Measurements from ENCODE around the gene DPM3. TPM values are rescaled to one million over a fixed set of nuclear protein-coding genes. Genes with fewer than 3 reads are reported as not detected.

Gene DPM3
- total and polyA plus RNA-seq, 2 of the 13 experiments (the other 11 are each of a cell fraction or from before 2014, with no cell fraction given) = 23.2 to 53.4 TPM

GRCh38 chr1:155128755-155129473, 11.4 kb downstream of the DPM3 start (continued):
- TF ChIP-seq TRIM22 (IDR thresholded peaks at IDR 0.05) (no peak), KLF15 (CRISPR knock-in tag; IDR thresholded peaks at IDR 0.05; ENCODE audit: borderline replicate concordance) (no peak), NCOA2 (CRISPR knock-in tag; IDR thresholded peaks at IDR 0.05) (peak; percentile 78), ZNF704 (CRISPR knock-in tag; IDR thresholded peaks at IDR 0.05; ENCODE audit: borderline replicate concordance) (no peak), ZNF431 (CRISPR knock-in tag; IDR thresholded peaks at IDR 0.05; ENCODE audit: borderline replicate concordance, low read depth) (peak; percentile 23; the same call in 1 of the 2 replicates), PBX3 (CRISPR knock-in tag; IDR thresholded peaks at IDR 0.05; ENCODE audit: borderline replicate concordance) (no peak), ZNF589 (CRISPR knock-in tag; conservative IDR thresholded peaks at IDR 0.05) (no peak), MYPOP (CRISPR knock-in tag; IDR thresholded peaks at IDR 0.05) (peak; percentile 26; the same call in 1 of the 2 replicates), NFE2L1 (CRISPR knock-in tag; IDR thresholded peaks at IDR 0.05; ENCODE audit: borderline replicate concordance) (no peak), FOXA1 (IDR thresholded peaks at IDR 0.05) (no peak), FOXA1 (CRISPR knock-in tag; IDR thresholded peaks at IDR 0.05) (peak; percentile 93), MZF1 (CRISPR knock-in tag; IDR thresholded peaks at IDR 0.05; ENCODE audit: borderline replicate concordance) (peak; percentile 72; the same call in 1 of the 2 replicates), ZNF816 (CRISPR knock-in tag; IDR thresholded peaks at IDR 0.05; ENCODE audit: borderline replicate concordance) (0 out of 2 replicates have a peak, but pooled peaks have one; percentile 18), ZNF33B (CRISPR knock-in tag; IDR thresholded peaks at IDR 0.05) (no peak), ONECUT2 (CRISPR knock-in tag; IDR thresholded peaks at IDR 0.05) (no peak), CHD4 (IDR thresholded peaks at IDR 0.05; ENCODE audit: borderline replicate concordance, low read length) (no peak), ZFP62 (CRISPR knock-in tag; IDR thresholded peaks at IDR 0.05) (no peak), E2F5 (CRISPR knock-in tag; conservative IDR thresholded peaks at IDR 0.05) (no peak), ZKSCAN8 (CRISPR knock-in tag; IDR thresholded peaks at IDR 0.05; ENCODE audit: borderline replicate concordance) (no peak), ZNF513 (CRISPR knock-in tag; conservative IDR thresholded peaks at IDR 0.05) (no peak), SMYD3 (CRISPR knock-in tag; IDR thresholded peaks at IDR 0.05) (no peak)
